GM19463 (cell line): ENCODE measurements around the gene RNF5.

Experiments used
- ATAC-seq: cut with Tn5 transposase; IDR thresholded peaks from one replicate; pipeline ENCODE4 v1.9.1; 2021; ENCODE audit warnings: mild to moderate bottlenecking, moderate library complexity; ENCODE audit not compliant: unreplicated experiment

Gene RNF5

DNA sequence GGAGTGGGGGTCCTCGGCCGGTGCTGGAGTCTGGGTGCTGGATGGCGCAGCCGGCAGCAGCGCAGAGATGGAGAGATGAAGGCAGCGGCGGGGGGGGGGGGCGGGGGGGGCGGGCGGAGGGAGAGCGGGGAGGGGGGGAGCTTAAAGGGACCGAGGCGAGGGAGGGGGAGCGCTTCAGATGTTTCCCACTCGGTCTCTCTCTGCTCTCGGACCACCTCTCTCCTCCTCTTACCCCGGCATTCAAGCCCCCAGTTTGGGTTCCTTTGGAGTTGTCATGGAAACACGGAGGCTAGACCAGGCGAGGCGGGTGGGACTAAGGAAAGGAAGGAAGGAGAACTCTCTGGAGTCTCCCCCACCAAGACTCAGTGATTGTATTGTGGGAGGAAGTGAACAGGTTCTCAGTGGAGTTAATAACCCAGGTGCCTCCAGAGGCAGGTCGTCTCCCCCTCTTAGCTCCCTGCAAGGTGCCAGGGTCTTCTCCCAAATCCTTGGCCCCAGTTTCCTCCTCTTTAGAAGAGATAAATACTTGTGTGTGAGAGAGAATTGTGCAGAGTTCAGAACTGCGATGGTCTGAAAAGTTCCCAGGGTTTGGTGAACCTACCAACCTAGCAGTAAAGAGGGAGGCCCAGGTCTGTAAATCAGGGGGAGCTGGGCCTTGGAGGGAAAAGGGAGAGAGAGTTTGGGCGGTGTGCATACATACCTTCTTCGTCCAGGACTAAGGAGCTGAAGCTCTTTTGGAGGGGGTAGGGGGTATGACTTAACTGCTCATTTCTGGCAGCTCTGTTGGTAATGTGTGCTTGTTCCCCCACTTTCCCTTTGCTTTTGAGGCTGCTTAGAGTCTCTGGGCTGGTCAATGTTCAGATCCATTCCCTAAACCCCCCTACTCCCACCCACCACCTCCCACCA is 26.1 kb upstream of the RNF5 start, which contains the start of gene PRRT1:
Gene PRRT1, minus strand, starts transcription at position 77 of the 906 bp plus-strand sequence. CDS start 112 bp downstream, outside the sequence.
- no peak for ATAC-seq

DNA sequence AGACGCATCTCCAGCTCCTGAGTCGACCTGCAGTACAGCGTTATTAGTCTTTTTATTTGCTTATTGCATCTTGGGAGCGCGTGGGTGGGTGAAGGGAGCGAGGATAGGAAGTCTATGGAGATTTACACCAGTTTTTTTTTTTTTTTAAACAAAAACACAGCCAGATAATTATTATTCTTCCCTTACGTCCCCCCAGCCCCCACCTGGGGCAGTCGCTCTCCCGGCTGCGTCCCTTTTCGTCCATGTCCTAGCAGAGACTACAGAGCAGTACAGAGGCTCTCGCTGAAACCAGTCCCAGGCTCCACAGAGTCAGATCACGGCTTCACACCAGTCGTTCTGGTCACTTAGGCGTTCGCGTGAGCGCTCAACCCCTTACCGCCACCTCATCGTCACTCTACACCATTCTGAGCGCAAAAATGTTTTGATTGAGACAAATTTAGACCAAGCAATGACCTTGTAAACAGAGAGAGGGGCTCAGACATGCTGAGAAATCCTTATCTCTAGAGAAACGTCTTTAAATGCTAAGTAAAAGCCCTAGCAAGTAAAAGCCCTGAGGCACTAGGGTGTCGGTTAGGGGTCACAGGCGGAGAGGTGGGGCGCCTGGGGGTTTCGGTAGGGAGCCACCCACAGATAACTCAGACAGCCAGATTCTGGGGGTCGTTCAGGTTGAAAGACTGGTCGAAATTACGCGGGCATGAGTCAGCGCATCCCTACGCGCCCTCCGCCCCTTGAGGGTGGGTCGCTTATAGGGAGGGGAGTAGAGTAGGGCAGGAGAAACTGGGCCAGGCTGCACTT is 25.2 kb upstream of the RNF5 start:
- ATAC-seq, result no peak

- peak; percentile 29 for ATAC-seq
Measured at GRCh38 chr6:32153564-32154513, 24.4 kb upstream of the RNF5 start, which contains the start of gene PPT2. Gene PPT2, plus strand, starts transcription at chr6:32154141. Its CDS starts 454 bp downstream, at chr6:32154595.

- peak; percentile 80 for ATAC-seq
Measured at GRCh38 chr6:32154514-32155161, 23.6 kb upstream of the RNF5 start.

DNA sequence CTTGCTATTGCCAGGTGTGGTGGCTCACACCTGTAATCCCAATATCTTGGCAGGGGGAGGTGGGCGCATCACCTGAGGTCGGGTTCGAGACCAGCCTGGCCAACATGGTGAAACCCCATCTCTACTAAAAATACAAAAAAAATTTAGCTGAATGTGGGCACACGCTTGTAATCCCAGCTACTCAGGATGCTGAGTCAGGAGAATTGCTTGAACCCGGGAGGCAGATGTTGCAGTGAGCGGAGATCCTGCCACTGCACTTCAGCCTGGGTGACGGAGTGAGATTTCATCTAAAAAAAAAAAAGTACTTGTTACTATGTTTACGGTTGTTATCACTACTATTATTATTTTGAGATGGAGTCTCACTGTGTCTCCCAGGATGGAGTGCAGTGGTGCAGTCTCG is 21.3 kb upstream of the RNF5 start:
- ATAC-seq, result no peak

DNA sequence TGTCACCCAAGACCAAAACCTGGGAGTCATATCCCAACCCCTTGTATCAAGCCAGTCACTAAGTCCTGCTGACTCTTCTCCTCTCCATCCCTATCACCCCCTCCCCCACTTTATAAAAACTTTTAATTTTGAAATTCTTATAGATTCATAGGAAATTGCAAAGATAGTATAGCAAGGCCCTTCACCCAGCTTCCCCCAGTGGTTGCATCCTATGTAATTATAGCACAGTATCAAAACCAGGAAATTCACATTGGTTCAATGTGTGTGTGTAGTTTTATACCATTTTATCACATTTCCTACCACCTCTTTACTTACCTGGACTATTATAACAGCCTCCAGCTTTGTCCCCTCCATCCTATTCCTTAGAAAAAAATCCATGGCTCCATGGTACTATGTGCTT is 20.2 kb upstream of the RNF5 start:
- no peak for ATAC-seq

GRCh38 chr6:32163559-32164258 is 14.5 kb upstream of the RNF5 start:
- ATAC-seq, result no peak

GRCh38 chr6:32164295-32164694 is 13.9 kb upstream of the RNF5 start, which contains the start of gene EGFL8:
Gene EGFL8, plus strand, starts transcription at chr6:32164595. Its CDS starts 1,571 bp downstream, at chr6:32166166.
- ATAC-seq, result no peak

GRCh38 chr6:32166411-32167061 is 11.7 kb upstream of the RNF5 start:
- ATAC-seq, result no peak

GRCh38 chr6:32167154-32167760 is 10.9 kb upstream of the RNF5 start:
- no peak for ATAC-seq

DNA sequence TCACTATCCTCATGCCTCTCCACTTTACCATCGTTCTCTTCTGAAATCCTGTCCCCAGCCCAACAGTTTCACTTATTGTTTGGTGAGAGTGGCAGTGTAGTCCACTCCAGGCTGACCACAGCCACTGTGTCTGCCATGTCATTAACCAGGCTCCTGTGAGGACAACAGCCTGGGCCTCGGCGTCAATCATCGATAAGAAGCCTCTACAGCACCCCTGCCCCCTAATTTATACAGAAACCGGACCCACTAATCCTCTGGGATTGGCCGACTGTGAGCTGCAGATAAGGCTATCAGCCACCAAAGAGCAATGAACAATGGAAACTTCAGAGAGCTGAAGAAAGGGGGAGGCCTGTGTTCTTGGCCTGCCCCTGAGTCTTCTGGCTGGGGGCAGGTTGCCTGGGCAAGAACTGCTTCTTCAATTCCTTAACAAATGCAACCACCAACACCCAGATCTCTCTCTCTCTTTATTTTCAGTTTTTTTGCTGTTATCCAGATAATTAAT is 10.4 kb upstream of the RNF5 start:
- no peak for ATAC-seq

- no peak for ATAC-seq
Measured at GRCh38 chr6:32168350-32168749, 9.9 kb upstream of the RNF5 start.

DNA sequence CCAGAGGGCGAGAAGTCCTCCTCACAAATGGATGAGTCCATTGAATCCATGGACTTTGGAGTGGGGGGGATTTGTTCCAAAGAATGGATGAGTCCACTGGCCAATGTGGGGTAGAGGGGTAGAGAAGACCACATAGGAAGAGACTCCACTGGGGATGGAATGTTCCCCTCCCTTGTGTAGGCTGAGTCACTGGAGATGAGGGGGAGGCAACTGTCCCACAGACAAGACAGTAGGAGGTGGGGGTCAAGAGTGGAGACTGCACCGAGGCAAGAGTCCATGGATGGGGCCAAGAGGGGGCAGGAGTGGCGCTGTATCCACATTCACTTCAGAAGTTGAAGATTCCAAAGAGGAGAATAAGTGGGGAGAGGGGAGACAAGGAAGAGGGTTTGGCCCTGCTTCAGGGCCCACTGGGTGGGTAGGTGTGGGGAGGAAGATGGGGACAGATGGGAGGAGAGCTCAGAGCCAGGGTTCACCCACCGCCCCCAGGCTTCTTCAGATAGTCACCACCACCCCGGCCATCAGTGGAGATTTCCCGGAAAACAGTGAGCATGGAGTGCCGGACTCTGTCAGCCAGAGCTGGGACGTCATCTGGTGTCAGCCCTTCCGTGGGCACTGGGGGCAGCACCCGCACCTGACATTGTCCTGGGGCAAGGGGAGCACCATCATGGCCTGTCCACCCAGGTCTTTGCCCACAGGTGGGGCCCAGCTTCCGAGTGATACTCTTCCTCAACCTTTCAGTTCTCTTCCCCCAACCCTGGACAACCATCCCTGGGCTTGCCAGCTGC is 9.2 kb upstream of the RNF5 start:
- ATAC-seq, result no peak

GRCh38 chr6:32170294-32170693 is 7.9 kb upstream of the RNF5 start:
- no peak for ATAC-seq

- ATAC-seq, result no peak
Measured at GRCh38 chr6:32171234-32171633, 7.0 kb upstream of the RNF5 start.

DNA sequence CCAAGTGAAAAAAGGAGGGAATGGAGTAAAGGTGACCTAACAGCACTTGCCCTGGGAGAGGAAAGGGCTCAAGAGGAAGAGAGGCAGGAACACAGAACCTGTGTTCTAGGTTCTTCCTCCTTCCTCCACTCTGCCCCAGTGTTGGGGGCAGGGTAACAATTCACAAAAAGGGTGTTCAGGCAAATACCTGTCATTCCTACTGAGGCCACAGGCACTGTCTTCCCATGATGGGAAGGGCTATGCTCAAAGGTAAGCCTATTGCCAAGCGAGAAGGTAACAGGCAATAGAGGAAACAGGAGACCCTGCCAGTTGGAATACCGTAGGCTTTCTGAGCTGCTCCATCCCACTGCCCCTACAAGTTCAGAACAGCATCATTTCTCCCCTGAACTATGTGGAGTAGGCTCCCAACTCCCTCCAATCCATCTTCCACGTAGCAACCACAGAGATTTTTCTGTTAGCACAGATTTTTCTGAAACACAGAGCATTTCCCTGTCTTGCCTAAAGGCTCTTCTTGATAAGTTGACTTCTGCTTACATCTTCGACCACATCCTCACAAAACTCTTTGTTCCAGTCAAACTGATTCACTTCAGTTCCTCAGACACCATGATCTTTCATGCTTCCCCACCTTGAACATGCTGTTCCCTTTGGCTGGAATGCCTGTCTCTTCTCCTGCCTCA is 5.0 kb upstream of the RNF5 start:
- ATAC-seq, result no peak

DNA sequence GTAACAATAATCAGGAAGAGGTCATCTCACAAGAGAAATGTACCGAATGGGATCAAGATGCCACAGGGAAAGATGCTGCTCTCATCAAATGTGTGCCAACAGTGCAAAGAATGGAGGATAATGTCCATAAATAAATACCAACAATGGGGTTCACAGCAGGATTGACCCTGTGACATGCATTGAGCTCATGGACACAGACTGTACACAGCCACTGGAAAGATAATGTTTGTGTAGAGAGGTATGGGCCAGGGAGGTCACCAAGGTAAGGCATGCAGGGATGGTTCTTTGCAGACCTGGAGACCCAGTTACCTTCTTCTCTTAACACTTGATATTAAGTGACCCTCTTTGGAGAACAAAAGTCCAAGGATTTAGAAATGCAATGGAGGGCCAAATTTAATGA is 3.8 kb upstream of the RNF5 start:
- no peak for ATAC-seq
